Heart right ventricle (tissue), 16 donors: Measurements from ENCODE around the gene OR5K1. TPM values are rescaled to one million over a fixed set of nuclear protein-coding genes. Genes with fewer than 3 reads are reported as not detected.

Source experiments
- ATAC-seq, 8 donors: fragments of 200-7000 bp; cut with Tn5 transposase; one replicate each; pipeline ENCODE4 v1.9.1; 2020; ENCODE audit warnings: mild to moderate bottlenecking in 8 of 8, moderate library complexity in 8 of 8, moderate number of reproducible peaks in 1 of 8
- DNase-seq, 2 donors: peaks; one replicate each; pipeline ENCODE4 v3.0.0-alpha.2; 2020
- H3K27ac ChIP-seq, 10 donors: fragments of 200-600 bp; sonication (generic) in 2 of 10; one replicate each; pipeline versions ENCODE4 v1.5.0 to v1.8.0; 2020 to 2022; ENCODE audit warnings: mild to moderate bottlenecking in 3 of 10
- H3K27me3 ChIP-seq, 7 donors: fragments of 200-600 bp; one replicate each; pipeline ENCODE4 v1.8.0; 2021 to 2022; ENCODE audit warnings: mild to moderate bottlenecking in 2 of 7
- H3K36me3 ChIP-seq, 9 donors: fragments of 200-600 bp; sonication (generic) in 1 of 9; one replicate each; pipeline versions ENCODE4 v1.5.0 to v1.8.0; 2020 to 2022; ENCODE audit warnings: mild to moderate bottlenecking in 2 of 9
- H3K4me1 ChIP-seq, 9 donors: fragments of 200-600 bp; sonication (generic) in 1 of 9; one replicate each; pipeline versions ENCODE4 v1.5.0 to v1.8.0; 2020 to 2022; ENCODE audit warnings: mild to moderate bottlenecking in 4 of 9
- H3K4me3 ChIP-seq, 10 donors: fragments of 200-600 bp; sonication (generic) in 2 of 10; one replicate each; pipeline versions ENCODE4 v1.5.0 to v1.8.0; 2020 to 2022; ENCODE audit warnings: mild to moderate bottlenecking in 7 of 10, moderate library complexity in 2 of 10
- H3K9me3 ChIP-seq, 11 donors: fragments of 200-600 bp in 10 of 11; sonication (generic) in 2 of 11; one replicate each; pipeline versions ENCODE4 v1.5.0 to v1.8.0; 2013 to 2022; ENCODE audit warnings: mild to moderate bottlenecking in 2 of 11, control low read depth in 1 of 11, moderate library complexity in 1 of 11
- WGBS, 2 donors: extraction: QIAGEN DNeasy Blood & Tissue Kit; methylation state at CpG; one replicate each; pipeline ENCODE4 v1.1.7; 2013; ENCODE audit warnings: inconsistent platforms in 1 of 2; 5-methylcytosine and 5-hydroxymethylcytosine counted together
- intact Hi-C, 10 donors: fragments of 100-400 bp; cut with DNase I; formaldehyde crosslinking; loops; one replicate each; pipeline versions ENCODE4 v1.11.1 to v1.14.2; 2022
- polyA plus RNA-seq, 2 donors: library from polyadenylated mRNA; stranded (reverse); fragments of 200-250 nt; gene quantifications; one replicate each; pipeline ENCODE4 v1.2.3, GENCODE V29; 2013
- total RNA-seq, 10 donors: library from RNA; stranded (reverse); fragmentation: NEBNext Ultra II Directional in 3 of 10; extraction: Animal tissue kit (Norgen Biotek cat#: 25700) in 3 of 10; gene quantifications; one replicate each; pipeline versions ENCODE4 v1.2.1 to v1.2.4, GENCODE V29; 2021 to 2023
- TF ChIP-seq, protein P1 (sequence below), 9 donors: fragments of 200-600 bp; sonication (generic) in 2 of 9; IDR thresholded peaks; one replicate each; pipeline versions ENCODE4 v1.5.0 to v1.8.0; 2021 to 2022; ENCODE audit warnings: antibody characterized with exemption in 9 of 9, mild to moderate bottlenecking in 5 of 9, moderate library complexity in 1 of 9
- donor health status: Arrhythmogenic right ventricular cardiomyopathy.
- donor health status: ischemic (EF 13 %, LVEDD 7.1; RV severe dilation, severe dysfunction).
- donor health status: healthy with polysubstance abuse.
- donor health status: DM: no; HTN: yes; CAD: no.
- donor health status: DM: no; HTN: no; CAD: no.
- donor health status: ischemic (EF 25% LVEDD 6.9; RV normal size, moderate dysfunction).
- donor health status: ischemic (EF 25% LVEDD 5.7; RV mildly dilated, moderate dysfunction).
- donor health status: healthy.
- donor health status: DM: yes; HTN: yes; CAD: no.
- donor health status: Ischemic cardiomyopathy.
- donor health status: ischemic (EF 35%, LVEDD 5.7; RV mildly dilated, moderate dysfunction).
- donor health status: nonischemic (EF 11% LVEDD 7.7; RV severe dilation, severe dysfunction).
- donor health status: DM: yes; HTN: yes; CAD: no.
- donor health status: PGD.
- donor health status: ischemic (EF 29% LVEDD 5.4; RV normal size, mild dysfunction).
- donor health status: nonischemic (EF 23%, LVEDD 6.1; RV moderate dilation, normal function).

The OR5K1 gene
- total and polyA plus RNA-seq, 12 donors: not detected

DNA sequence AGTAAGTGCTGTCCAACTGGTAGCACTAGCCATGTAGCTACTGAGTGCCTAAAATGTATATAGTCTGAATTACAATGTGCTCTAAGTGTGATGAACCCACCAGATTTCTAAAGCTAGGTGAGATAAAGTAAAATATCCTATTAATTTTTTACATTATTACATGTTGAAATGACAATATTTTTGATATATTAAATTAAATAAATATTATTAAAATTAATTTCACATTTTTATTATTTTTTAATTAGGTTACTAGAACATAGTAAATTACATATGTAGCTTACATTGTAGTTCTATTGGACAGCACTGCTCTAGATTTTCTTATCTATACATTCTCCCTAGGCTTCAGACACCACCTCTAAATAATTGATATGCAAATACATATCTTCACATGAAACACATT, 9.2 kb upstream of the OR5K1 start:
- peaks cover 0 to 14% (median 0%) of the 10 kb centered on the region in 11 donors for H3K9me3 ChIP-seq
- intact Hi-C loops: no loop called here
- H3K27ac ChIP-seq: no peak overlapping the region
- no peak for ATAC-seq
- no peak overlapping the region for H3K4me3 ChIP-seq
- H3K4me1 ChIP-seq: no peaks in the 10 kb centered on the region
- TF ChIP-seq, protein P1, sequence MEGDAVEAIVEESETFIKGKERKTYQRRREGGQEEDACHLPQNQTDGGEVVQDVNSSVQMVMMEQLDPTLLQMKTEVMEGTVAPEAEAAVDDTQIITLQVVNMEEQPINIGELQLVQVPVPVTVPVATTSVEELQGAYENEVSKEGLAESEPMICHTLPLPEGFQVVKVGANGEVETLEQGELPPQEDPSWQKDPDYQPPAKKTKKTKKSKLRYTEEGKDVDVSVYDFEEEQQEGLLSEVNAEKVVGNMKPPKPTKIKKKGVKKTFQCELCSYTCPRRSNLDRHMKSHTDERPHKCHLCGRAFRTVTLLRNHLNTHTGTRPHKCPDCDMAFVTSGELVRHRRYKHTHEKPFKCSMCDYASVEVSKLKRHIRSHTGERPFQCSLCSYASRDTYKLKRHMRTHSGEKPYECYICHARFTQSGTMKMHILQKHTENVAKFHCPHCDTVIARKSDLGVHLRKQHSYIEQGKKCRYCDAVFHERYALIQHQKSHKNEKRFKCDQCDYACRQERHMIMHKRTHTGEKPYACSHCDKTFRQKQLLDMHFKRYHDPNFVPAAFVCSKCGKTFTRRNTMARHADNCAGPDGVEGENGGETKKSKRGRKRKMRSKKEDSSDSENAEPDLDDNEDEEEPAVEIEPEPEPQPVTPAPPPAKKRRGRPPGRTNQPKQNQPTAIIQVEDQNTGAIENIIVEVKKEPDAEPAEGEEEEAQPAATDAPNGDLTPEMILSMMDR (IDR thresholded peaks at IDR 0.05): no peak
- H3K27me3 ChIP-seq: no peaks in the 10 kb centered on the region
- H3K36me3 ChIP-seq: no peaks in the 10 kb centered on the region
- no peak for DNase-seq

DNA sequence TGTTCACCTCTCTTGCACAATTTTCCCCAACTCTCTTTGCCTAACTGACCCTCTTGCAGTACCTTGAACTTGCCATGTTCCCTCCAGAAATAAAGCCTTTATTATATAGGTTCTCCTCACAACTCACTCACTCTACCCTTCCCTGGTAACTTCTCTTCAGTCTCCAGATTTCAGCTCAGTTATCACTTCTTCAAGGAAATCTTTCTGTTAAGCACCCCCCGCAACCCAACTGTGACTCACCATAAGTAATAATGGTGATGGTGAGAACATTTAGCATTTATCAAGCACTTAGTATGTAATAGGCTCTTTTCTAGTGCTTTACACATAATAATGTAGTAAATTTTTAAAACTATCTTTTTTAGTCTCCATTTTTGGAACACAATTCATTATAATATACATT, 8.1 kb upstream of the OR5K1 start:
- intact Hi-C loops: no loop called here
- H3K36me3 ChIP-seq: no peaks in the 10 kb centered on the region
- H3K4me3 ChIP-seq: no peak overlapping the region
- peaks cover 0 to 24% (median 0%) of the 10 kb centered on the region in 11 donors for H3K9me3 ChIP-seq
- no peaks in the 10 kb centered on the region for H3K27me3 ChIP-seq
- DNase-seq: no peak
- TF ChIP-seq, protein P1 (IDR thresholded peaks at IDR 0.05): no peak
- no peak for ATAC-seq
- no peaks in the 10 kb centered on the region for H3K4me1 ChIP-seq
- H3K27ac ChIP-seq: no peak overlapping the region
- 89 to 93% methylated on average over 1 of the region's 1 CpG for WGBS, 2 donors

DNA sequence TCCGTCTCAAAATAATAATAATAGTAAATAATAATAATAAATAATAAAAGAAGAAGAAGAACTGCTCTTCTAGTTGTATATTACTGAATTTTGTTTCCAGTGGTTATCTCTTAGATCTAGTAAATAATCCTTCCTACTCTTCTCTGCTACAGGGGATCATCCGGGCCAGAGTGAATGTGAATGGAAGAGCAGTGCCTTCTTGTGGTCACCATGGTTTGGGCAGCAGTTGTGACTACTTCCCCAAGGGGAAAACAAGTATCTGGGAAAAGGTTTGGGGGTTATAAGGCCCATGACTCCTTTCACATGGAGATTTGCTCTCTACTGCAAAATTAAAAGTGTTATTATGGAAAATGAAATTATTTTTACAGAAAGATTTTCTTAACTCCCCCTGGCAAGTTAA, 5.5 kb upstream of the OR5K1 start:
- Histone ChIP-seq H3K9me3 (peaks cover 0 to 29% (median 0%) of the 10 kb centered on the region in 11 donors), H3K4me1 (no peaks in the 10 kb centered on the region), H3K27me3 (no peaks in the 10 kb centered on the region), H3K27ac (no peak overlapping the region), H3K4me3 (no peak overlapping the region), H3K36me3 (no peaks in the 10 kb centered on the region)
- TF ChIP-seq, protein P1 (IDR thresholded peaks at IDR 0.05): no peak
- WGBS, 2 donors: 85 to 94% methylated on average over 2 of the region's 2 CpGs
- ATAC-seq: no peak
- DNase-seq: no peak
- intact Hi-C loops: no loop called here

DNA sequence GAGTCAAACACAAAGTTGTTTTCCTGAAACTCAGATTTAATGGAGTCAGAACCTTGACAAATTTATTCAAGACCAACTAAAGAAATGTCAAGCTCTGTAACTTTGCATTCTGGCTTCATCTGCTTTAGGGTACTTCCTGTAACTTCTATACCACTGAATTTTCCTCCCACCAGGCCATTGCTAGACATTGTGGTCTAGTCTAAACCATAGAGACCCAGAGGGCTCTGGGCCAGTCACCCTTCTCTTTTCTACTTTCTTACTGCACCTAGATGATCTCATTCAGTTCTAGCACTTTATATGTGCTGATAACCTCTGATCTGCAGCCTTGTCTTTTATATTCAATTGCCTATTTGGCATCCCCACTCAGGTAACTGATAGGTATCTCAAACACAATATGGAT, 2.8 kb upstream of the OR5K1 start:
- TF ChIP-seq, protein P1 (IDR thresholded peaks at IDR 0.05): no peak
- H3K36me3 ChIP-seq: no peaks in the 10 kb centered on the region
- intact Hi-C loops: no loop called here
- ATAC-seq (no peak), DNase-seq (no peak)
- H3K27ac ChIP-seq: no peak overlapping the region
- no peak overlapping the region for H3K4me3 ChIP-seq
- peaks cover 0 to 36% (median 0%) of the 10 kb centered on the region in 11 donors for H3K9me3 ChIP-seq
- no peaks in the 10 kb centered on the region for H3K27me3 ChIP-seq
- no peaks in the 10 kb centered on the region for H3K4me1 ChIP-seq
